Body of pancreas (tissue), 4 donors: ENCODE results near the gene MBP.

Source experiments
- CTCF ChIP-seq, 7 experiments: fragments of 450-650 bp in 4 of 7; fragments of 200-600 bp in 3 of 7; sonication (generic) in 3 of 7; IDR thresholded peaks; one replicate each; pipeline ENCODE4 v1.5.1; 2016 to 2019; ENCODE audit warnings: antibody characterized with exemption in 7 of 7
- POLR2A ChIP-seq, 3 donors: fragments of 450-650 bp; IDR thresholded peaks; one replicate each; pipeline ENCODE4 v1.6.1; 2016; ENCODE audit warnings: antibody characterized with exemption in 3 of 3, mild to moderate bottlenecking in 2 of 3

GRCh38 chr18:76963936-76964335 lies 168.6 kb downstream of the MBP start:
- TF ChIP-seq CTCF (IDR thresholded peaks at IDR 0.05) (no peak), POLR2A (IDR thresholded peaks at IDR 0.05) (no peak)
